GM10847 (cell line): Measurements from ENCODE around the gene SMOC1.

Experiments
- POLR2A ChIP-seq: IDR thresholded peaks from 2 replicates; pipeline ENCODE4 v1.6.1; 2011; ENCODE audit not compliant: insufficient read length; ENCODE audit errors: extremely low read depth

The SMOC1 gene

GRCh38 chr14:70034257-70034656 is 155.0 kb downstream of the SMOC1 start:
- TF ChIP-seq POLR2A: no peak

GRCh38 chr14:70036665-70037064 is 157.4 kb downstream of the SMOC1 start:
- no peak for TF ChIP-seq POLR2A

GRCh38 chr14:70043001-70043400 is 163.8 kb downstream of the SMOC1 start:
- no peak for TF ChIP-seq POLR2A

- TF ChIP-seq POLR2A: no peak
Observed at GRCh38 chr14:70045310-70045709, 166.1 kb downstream of the SMOC1 start.

- TF ChIP-seq POLR2A: no peak
Observed at GRCh38 chr14:70045844-70046535, 166.8 kb downstream of the SMOC1 start.

- no peak for TF ChIP-seq POLR2A
Observed at GRCh38 chr14:70047598-70048312, 168.5 kb downstream of the SMOC1 start.

- no peak for TF ChIP-seq POLR2A
Observed at GRCh38 chr14:70048313-70048654, 169.1 kb downstream of the SMOC1 start.

- no peak for TF ChIP-seq POLR2A
Observed at GRCh38 chr14:70049605-70050004, 170.4 kb downstream of the SMOC1 start.

GRCh38 chr14:70050136-70050535 is 170.9 kb downstream of the SMOC1 start:
- TF ChIP-seq POLR2A: no peak

GRCh38 chr14:70052990-70053389 is 173.8 kb downstream of the SMOC1 start:
- TF ChIP-seq POLR2A: no peak

- TF ChIP-seq POLR2A: no peak
Observed at GRCh38 chr14:70057519-70058136, 178.4 kb downstream of the SMOC1 start.

GRCh38 chr14:70059545-70059944 is 180.3 kb downstream of the SMOC1 start:
- no peak for TF ChIP-seq POLR2A

GRCh38 chr14:70061108-70061507 is 181.9 kb downstream of the SMOC1 start:
- no peak for TF ChIP-seq POLR2A

- TF ChIP-seq POLR2A: no peak
Observed at GRCh38 chr14:70064136-70064865, 185.1 kb downstream of the SMOC1 start.

GRCh38 chr14:70067810-70068209 is 188.6 kb downstream of the SMOC1 start:
- no peak for TF ChIP-seq POLR2A

GRCh38 chr14:70069186-70069585 is 190.0 kb downstream of the SMOC1 start:
- TF ChIP-seq POLR2A: no peak
